LoVo (cell line): ENCODE measurements around the gene DMBT1.
"Not testable (repeated sequence)": the region's sequence is repeated elsewhere in the genome, so short reads cannot be mapped to it uniquely, and the experiment has no call there.

Experiments used
- DNase-seq: peaks from one replicate; pipeline ENCODE4 v3.0.0-alpha.2; 2016; ENCODE audit warnings: low spot score

The DMBT1 gene

DNA sequence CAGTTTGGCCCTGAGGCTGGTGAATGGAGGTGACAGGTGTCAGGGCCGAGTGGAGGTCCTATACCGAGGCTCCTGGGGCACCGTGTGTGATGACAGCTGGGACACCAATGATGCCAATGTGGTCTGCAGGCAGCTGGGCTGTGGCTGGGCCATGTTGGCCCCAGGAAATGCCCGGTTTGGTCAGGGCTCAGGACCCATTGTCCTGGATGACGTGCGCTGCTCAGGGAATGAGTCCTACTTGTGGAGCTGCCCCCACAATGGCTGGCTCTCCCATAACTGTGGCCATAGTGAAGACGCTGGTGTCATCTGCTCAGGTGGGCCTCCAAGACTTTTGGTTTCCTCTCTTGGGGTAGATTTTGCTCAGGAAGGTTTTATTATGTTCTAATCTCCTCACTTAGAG lies 25.5 kb downstream of the DMBT1 start:
- not testable (repeated sequence) for DNase-seq

DNA sequence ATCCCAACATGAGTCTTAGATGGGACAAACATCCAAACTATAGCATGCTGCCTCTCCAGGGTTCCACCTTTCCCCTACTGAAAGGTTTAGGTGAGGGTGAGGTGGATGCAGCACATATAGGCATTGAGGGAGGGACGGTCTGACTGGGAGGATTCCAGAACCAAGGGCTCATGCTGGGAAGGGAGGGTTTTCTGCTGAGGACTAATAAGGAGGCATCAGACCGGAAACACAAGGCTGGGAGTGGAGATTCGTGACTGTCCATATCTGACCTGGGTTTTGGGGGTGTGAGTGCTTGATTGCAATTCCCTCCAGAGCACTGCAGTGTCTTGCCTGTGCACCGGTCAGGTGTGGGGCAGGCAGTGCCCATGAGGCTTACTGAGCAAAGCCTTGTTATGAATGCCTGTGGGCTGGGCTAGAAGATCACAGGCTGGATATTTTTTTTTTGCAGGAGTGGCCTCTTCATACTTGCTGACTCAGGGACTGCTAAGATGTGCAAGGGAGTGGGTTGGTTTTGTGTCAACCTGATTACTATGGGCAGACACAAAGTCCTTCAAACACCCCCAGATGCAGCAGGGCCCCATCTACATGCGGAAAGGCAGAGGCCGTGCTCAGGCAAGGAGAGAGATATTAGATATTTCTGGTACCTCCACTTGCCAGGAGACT lies 26.7 kb downstream of the DMBT1 start:
- DNase-seq: no peak

DNA sequence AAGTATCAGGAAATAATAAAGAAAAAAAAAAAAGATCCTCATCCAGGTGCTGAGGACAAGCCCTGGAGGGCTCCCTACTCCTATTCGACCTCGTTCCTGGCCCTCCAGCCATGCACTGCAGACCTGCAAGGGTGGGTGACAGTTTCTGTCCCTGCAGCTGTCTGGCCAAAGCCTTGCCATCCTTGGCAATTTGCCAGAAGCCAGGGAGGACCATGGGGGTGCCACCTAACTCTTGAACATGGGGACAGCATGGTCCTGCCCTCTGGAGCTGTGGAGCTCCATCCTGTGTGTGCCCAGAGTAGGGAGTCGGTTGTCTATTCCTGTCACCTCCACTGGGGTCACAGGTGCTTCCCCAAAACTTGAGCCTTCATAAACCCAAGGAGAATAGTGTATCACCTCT lies 27.8 kb downstream of the DMBT1 start:
- DNase-seq: no peak

DNA sequence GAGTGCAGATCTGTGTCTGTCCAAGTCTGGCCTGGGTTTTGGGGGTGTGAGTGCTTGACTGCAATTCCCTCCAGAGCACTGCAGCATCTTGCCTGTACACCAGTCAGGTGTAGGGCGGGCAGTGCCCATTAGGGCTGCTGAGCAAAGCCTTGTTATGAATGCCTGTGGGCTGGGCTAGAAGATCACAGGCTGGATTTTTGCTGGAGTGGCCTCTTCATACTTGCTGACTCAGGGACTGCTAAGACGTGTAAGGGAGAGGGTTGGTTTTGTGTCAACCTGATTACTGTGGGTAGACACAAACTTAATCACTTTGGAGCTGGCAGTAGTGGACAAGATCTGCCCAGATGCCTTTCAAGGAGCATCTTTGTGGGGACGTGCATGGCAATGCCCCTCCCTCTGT lies 29.6 kb downstream of the DMBT1 start:
- no peak for DNase-seq

DNA sequence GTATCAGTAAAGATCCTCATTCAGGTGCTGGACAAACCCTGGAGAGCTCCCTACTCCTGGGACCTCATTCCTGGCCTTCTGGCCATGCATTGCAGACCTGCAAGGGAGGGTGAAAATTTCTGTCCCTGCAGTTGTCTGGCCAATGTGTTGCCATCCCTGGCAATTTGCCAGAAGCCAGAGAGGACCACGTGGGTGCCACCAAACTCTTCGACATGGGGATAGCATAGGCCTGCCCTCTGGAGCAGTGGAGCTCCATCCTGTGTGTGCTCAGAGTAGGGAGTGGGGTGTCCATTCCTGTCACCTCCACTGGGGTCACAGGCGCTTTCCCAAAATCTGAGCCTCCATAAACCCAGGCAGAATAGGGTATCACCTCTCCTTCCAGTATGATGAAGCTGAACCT lies 31.2 kb downstream of the DMBT1 start:
- DNase-seq: no peak

DNA sequence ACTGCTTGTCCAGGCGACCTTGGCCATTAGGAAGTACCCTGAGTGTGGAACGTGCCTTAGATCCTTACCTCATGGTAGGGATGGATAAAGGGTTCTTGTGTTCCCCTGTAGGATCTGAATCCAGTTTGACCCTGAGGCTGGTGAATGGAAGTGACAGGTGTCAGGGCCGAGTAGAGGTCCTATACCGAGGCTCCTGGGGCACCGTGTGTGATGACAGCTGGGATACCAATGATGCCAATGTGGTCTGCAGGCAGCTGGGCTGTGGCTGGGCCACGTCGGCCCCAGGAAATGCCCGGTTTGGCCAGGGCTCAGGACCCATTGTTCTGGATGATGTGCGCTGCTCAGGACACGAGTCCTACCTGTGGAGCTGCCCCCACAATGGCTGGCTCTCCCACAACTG lies 31.6 kb downstream of the DMBT1 start:
- no peak for DNase-seq

DNA sequence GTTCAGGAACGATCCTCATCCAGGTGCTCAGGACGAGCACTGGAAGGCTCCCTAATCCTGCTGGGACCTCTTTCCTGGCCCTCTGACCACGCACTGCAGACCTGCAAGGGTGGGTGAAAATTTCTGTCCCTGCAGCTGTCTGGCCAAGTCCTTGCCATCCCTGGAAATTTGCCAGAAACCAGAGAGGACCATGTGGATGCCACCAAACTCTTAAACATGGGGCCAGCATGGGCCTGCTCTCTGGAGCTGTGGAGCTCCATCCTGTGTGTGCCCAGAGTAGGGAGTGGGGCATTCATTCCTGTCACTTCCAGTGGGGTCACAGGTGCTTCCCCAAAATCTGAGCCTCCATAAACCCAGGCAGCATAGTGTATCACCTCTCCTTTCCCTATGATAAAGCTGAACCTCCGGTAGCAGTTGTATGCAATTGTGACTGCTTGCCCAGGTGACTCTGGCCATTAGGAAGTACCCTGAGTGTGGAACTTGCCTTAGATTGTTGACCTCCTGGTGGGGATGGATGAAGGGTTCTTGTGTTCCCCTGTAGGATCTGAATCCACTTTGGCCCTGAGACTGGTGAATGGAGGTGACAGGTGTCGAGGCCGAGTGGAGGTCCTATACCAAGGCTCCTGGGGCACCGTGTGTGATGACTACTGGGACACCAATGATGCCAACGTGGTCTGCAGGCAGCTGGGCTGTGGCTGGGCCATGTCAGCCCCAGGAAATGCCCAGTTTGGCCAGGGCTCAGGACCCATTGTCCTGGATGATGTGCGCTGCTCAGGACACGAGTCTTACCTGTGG lies 57.1 kb downstream of the DMBT1 start:
- no peak for DNase-seq

DNA sequence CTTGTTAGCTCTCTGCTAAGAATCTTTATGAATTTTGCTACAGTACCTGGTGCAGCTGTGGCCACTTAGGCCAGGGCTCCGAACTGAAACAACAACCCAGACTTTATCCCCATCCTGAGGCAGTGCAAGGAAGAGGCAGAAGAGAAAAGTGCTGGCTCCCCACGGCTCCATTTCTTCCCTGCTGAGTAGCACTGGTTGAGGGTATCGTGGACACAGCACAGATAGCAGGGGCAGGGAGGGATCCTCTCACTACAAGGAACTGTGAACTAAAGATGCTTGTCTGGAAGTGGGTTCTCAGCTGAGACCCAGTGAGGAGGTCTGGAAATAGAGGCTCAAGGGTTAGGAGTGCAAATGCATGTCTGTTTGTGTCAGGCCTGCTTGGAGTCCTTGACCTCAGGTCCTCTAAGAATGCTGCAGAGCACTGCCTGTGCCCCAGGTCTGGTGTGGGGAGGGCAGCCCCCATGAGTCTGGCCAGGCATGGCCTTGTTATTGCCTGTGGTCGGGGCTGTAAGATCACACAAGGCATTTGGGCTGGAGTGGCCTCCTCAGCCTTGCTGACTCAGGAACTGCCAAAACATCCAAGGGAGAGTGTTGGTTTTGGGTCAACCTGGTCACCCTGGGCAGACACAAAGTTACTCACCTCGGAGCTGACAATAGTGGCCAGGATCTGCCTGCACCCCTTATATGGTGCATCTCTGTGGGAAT lies 58.1 kb downstream of the DMBT1 start:
- no peak for DNase-seq

DNA sequence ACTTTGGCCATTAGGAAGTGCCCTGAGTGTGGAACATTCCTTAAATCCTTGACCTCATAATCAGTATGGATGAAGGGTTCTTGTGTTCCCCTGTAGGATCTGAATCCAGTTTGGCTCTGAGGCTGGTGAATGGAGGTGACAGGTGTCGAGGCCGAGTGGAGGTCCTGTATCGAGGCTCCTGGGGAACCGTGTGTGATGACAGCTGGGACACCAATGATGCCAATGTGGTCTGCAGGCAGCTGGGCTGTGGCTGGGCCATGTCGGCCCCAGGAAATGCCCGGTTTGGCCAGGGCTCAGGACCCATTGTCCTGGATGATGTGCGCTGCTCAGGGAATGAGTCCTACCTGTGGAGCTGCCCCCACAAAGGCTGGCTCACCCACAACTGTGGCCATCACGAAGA lies 60.4 kb downstream of the DMBT1 start:
- not testable (repeated sequence) for DNase-seq

DNA sequence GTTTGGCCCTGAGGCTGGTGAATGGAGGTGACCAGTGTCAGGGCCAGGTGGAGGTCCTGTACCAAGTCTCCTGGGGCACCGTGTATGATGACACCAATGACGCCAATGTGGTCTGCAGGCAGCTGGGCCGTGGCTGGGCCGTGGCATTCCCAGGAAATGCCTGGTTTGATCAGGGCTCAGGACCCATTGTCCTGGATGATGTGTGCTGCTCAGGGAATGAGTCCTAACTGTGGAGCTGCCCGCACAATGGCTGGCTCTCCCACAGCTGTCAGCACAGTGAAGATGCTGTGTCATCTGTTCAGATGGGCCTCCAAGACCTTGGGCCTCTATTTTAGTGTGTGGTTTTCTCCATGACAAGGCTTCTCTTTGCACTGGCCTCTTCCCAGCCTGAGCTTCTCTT lies 64.0 kb downstream of the DMBT1 start:
- DNase-seq: no peak

DNA sequence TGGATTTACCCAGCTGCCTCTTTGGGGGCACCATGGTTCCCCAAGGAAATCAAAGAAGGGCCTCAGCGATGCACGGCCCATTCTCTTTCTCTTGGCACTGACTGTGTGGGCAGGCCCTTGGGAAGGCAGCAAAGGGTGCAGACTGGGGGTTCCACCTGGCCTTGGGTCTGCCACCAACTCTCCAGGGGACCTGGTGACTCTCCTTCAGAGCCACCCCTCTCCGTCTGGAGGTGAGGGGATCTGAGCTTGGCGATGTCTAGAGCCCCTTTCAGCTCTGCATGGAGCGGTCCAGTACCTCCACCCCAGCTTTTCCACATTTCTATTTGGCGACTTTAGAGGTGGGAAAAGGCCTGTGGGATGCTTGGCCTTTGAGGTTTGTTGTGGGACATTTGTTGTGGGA lies 70.0 kb downstream of the DMBT1 start:
- DNase-seq: no peak

DNA sequence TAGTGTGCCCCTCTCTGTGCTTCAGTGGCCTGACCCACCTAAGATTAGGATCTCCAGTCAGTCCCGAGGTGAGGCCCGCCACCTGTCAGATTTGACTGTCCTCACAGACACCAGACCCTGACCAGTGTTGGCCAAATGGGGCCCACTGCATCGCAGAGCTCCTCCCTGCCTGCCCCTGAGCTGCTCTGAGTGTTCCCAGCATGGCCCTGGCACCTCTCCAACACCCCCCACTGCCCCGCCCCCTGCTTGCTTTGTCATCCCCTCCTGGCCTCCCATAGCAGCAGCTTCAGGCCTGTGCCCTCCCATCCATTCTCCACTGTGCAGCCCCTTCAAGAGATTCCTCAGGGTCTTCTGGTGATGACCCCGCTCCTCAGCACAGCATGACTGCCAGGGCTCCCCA lies 71.5 kb downstream of the DMBT1 start:
- DNase-seq: no peak

DNA sequence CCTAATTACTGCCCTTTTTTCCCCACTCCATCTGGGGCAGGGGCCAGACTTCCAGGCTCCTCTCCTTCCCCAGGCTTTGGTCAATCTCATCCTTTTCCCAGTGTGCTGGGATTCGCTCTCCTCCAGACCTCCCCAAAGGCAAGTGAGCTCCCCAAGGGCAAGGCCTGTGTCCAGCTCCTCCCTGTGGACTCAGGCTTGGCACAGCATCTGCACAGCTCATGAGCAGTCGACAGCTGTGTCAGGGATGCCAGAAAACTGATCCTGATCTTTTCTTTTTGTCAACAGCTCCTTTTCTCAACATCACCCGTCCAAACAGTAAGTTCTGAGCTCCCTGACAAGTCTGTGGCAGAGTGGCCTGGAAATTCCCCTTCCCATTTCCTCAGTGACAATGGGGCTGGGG lies 72.0 kb downstream of the DMBT1 start:
- DNase-seq: no peak

DNA sequence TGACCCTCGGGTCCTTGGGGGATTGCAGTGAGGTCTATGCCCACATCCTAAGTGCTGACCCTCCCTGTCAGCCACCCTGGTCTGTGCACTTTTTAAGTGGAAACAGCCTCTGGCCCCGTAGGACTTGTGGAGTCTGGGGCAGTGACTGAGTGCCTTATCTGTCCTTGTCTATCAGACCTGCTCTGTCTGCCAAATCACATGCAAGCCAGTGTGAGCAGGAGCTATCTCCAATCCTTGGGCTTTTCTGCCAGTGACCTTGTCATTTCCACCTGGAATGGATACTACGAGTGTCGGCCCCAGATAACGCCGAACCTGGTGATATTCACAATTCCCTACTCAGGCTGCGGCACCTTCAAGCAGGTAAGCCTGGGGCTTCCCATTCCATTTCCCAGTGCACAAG lies 76.4 kb downstream of the DMBT1 start:
- no peak for DNase-seq

DNA sequence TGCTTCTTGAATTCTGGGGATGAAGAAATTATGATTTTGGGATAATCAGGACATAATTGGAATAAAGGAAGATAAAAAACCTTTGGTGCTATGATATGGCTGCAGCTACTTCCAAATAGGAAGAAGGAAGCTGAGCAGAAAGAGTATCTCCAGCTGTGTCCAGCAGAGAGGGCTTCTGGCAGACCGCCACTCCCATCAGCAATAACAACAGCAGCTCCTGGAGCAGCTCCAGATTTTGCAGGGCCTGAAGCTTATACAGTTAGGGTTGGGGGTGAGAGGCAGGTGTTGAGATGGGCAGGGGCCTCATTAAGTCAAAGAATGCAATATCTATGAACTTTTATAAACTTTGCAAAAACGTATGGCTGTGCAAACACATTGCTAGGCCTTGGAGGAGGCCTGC lies 76.8 kb downstream of the DMBT1 start:
- DNase-seq: no peak

DNA sequence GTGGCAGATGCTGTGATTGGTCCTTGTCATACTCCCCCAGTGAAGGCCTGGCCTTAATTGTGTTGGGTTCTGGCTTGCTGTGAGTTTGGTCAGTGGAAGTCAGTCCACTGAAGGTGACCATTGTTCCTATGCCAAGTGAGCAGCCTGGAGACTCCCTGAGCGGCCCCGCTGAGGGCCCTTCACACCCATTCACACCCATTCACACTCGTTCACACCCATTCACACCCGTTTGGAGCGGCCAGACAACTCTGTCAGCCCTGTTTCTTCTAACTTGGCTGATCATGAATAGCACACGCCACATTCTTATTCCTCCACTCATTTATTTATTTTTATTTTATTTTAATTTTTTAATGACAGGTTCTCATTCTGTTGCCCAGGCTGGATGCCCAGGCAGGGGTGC lies 77.6 kb downstream of the DMBT1 start:
- DNase-seq: no peak

DNA sequence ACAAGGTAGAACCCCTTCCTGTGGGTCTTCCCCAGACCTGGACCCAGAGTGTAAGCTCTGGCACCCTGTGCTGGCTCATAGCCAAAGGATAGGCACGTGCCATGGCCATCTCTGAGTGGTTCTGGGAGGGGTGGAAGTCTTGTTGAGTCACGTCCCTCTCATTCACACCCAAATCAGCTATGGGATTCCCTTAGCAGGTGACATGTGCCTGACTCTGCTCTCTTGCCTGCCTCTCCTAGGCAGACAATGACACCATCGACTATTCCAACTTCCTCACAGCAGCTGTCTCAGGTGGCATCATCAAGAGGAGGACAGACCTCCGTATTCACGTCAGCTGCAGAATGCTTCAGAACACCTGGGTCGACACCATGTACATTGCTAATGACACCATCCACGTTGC lies 79.2 kb downstream of the DMBT1 start:
- no peak for DNase-seq

DNA sequence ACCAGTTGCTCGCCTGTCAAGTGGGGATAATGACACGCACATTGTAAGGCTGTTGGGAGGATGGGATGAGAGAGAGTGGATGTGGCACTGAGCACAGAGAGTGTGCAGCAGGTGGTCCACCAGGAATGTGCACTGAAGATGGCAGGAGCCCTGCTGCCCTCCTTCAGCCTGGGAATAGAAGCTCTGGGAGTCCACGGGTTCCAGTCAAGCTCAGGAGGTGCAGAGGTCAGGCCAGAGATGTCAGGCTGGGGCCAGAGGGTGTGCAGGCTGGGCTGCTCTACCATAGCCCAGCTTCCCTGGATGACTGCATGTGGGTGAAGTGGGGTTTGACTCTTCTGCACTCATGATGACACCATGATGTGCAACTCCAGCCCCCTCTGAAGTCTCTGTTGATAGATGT lies 80.4 kb downstream of the DMBT1 start:
- DNase-seq: no peak

DNA sequence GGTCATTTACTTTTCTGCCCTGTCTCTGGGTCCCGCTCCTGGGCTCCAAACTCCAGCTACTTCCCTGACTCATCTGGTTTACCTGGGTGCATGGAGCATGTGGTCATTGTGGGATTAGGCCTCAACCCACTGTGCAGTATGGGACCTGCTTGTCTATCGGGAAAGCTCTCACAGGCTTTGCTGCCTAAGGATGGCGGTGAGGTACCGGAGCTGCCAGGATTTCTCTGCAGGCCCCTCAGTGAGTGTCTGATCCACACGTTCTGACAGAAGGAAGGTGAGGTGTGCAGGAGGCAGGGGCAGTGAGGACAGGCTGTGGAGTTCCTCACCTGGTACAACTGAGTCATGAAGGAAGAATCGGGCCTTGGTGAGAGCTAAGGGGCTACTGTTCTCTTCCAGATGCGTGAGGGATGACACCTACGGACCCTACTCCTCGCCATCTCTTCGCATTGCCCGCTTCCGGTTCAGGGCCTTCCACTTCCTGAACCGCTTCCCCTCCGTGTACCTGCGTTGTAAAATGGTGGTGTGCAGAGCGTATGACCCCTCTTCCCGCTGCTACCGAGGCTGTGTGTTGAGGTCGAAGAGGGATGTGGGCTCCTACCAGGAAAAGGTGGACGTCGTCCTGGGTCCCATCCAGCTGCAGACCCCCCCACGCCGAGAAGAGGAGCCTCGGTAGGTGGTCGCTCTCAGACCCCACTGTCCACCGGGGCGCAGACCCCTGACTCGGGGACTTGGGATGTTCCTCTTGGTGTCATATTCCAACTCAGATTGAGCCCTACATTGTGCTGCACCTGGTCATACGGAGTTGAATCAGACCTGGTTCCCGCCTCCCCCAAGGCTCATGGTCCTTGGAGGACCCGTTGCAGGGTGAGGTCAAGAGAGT lies 82.4 kb downstream of the DMBT1 start:
- no peak for DNase-seq

DNA sequence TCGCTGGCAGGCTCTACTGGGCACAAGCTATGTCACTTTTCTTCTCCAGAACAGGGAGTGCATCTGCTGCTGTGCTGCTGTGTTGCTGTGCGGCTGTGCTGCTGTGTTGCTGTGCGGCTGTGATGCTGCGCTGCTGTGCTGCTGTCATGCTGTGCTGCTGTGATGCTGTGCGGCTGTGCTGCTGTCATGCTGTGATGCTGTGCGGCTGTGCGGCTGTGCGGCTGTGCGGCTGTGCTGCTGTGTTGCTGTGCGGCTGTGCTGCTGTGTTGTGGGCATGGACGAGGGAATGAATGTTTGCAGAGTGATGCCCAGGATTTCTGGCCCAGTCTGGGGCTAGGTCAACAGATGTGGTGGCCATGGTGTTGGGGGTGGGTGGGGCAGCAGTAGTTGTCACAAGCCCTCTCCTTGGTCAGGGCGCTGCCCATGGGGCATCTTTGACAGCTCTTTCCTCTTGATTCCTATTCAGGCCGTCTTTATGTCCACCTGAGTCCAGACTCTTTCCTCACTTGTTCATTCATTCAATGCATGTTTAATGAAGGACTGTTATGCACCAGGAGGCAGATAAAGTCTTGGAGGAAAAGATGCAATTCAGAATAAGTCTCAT lies 83.5 kb downstream of the DMBT1 start:
- DNase-seq: no peak

DNA sequence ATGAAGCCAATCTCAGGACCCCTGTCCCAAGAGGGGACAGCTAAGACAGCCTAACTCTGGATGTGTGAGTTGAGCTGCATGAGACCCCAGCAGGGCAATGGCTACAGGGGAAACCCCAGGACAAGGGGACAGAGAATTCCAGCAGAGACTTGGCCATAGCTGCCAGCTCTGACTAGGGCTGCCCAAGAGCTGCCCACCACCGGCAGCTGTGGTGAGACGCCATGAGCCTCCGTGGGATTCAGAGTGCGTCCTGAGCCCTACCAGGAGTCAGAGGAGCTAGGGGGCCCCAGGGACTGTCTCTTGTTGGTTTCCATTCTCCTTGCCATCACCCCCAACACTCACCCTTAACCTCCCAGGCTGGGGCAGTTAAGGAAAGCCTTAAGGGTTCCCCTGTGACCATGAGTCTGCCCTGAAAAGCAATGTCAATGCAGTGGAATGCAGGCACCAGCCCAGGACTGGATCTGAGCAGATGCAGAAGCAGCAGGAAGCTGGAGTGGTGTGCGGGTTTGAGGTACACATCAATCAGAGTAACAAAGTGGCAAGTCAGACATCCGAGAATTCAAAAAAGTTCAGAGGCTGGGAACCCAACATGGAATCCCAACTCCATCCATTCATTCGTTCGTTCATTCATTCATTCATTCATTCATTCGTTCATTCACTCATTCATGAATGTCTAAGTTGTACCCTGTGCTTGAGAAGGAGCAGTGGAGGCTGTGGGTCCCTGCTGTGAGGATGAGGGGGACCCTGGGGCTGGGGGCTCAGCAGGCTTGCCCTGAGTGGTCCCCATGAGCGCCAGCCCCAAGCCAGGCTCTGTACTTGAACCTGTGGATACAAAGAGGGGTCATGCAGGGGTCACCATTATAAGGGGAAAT lies 86.2 kb downstream of the DMBT1 start:
- no peak for DNase-seq
